Spleen (tissue), 7 donors: Measurements from ENCODE around the gene UPK3A.
"Not testable (repeated sequence)": the region's sequence is repeated elsewhere in the genome, so short reads cannot be mapped to it uniquely, and the experiment has no call there.

Experiments
- POLR2A ChIP-seq, 3 donors: fragments of 450-650 bp; IDR thresholded peaks; one replicate each; pipeline ENCODE4 v1.5.1; 2017; ENCODE audit warnings: antibody characterized with exemption in 3 of 3, mild to moderate bottlenecking in 1 of 3
- POLR2AphosphoS5 ChIP-seq, 3 donors: sonication (generic); formaldehyde crosslinking; IDR thresholded peaks; one replicate each; pipeline ENCODE4 v1.5.1; 2017; ENCODE audit warnings: antibody characterized with exemption in 3 of 3
- TF ChIP-seq, protein P1 (sequence below), 11 experiments: fragments of 200-600 bp in 7 of 11; fragments of 450-650 bp in 4 of 11; sonication (generic) in 4 of 11; IDR thresholded peaks in 8 of 11; conservative IDR thresholded peaks in 3 of 11; 1 replicate in 7 of 11; 2 replicates in 4 of 11; pipeline versions ENCODE4 v1.4.0 to v1.8.0; 2016 to 2021; ENCODE audit warnings: antibody characterized with exemption in 11 of 11, inconsistent platforms in 4 of 11, mild to moderate bottlenecking in 1 of 11
- donor health status: DM: no; HTN: no; CAD: no; lungs with moderate emphysema.
- donor health status: DM: no; HTN: no; CAD: no.
- donor health status: DM: no; HTN: no; CAD: no.

DNA sequence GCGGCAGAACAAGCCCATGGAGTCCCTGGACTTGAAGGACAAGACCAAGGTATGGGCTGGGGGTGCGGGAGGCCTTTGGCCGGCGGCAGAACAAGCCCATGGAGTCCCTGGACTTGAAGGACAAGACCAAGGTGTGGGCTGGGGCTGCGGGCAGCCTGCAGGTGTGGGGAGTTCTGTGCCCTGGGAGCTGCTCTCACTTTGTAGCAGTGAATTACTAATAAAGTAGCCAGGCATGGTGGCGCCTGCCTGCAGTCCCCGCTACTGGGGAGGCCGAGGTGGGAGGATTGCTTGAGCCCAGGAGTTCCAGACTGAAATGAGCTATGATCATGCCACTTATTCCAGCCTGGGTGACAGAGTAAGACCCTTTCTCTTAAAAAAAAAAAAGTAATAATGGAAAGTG lies 43.5 kb downstream of the UPK3A start:
- TF ChIP-seq, protein P1, sequence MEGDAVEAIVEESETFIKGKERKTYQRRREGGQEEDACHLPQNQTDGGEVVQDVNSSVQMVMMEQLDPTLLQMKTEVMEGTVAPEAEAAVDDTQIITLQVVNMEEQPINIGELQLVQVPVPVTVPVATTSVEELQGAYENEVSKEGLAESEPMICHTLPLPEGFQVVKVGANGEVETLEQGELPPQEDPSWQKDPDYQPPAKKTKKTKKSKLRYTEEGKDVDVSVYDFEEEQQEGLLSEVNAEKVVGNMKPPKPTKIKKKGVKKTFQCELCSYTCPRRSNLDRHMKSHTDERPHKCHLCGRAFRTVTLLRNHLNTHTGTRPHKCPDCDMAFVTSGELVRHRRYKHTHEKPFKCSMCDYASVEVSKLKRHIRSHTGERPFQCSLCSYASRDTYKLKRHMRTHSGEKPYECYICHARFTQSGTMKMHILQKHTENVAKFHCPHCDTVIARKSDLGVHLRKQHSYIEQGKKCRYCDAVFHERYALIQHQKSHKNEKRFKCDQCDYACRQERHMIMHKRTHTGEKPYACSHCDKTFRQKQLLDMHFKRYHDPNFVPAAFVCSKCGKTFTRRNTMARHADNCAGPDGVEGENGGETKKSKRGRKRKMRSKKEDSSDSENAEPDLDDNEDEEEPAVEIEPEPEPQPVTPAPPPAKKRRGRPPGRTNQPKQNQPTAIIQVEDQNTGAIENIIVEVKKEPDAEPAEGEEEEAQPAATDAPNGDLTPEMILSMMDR (IDR thresholded peaks at IDR 0.05 in 8 of 11, conservative IDR thresholded peaks at IDR 0.05 in 3 of 11): not testable (repeated sequence)
- TF ChIP-seq POLR2A, POLR2AphosphoS5 (IDR thresholded peaks at IDR 0.05): not testable (repeated sequence)
